ENCODE results near the gene ARHGAP18. TPM values are rescaled to one million over a fixed set of nuclear protein-coding genes. Genes with fewer than 3 reads are reported as not detected.

ARHGAP18 gene
- total and polyA plus RNA-seq, 2 experiments from 2014 or later, result 4.3 to 5.0 TPM

DNA sequence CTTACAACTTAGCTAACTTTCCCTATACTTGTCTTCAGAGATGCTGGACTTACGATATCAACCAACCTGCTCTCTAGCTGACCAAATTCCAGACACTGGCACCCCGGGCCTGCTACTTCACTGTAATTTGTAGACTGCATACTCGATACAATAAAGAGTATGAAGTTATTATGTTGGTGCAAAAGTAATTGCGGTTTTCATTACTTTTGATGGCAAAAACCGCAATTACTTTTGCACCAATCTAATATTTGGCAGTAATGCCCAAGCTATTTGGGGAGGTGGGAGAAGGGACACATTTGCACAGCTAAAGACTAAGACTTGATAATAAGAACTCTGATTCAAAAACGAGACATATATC lies 34.9 kb upstream of the ARHGAP18 start:
- Mint-ChIP-seq H3K27ac (no peak overlapping the region), H3K9me3 (no peaks in the 10 kb centered on the region), H3K4me3 (no peak overlapping the region), H3K27me3 (ENCODE audit: insufficient read depth, low read depth, poor library complexity) (no peaks in the 10 kb centered on the region), H3K36me3 (ENCODE audit: low read depth) (no peaks in the 10 kb centered on the region), H3K4me1 (peaks cover 13% of the 10 kb centered on the region)
- no peaks in the 10 kb centered on the region for H3K9me2 ChIP-seq (ENCODE audit: insufficient read depth)
- H3K36me3 ChIP-seq (ENCODE audit: insufficient read depth), result no peaks in the 10 kb centered on the region
- no peaks in the 10 kb centered on the region for H3K4me1 ChIP-seq (ENCODE audit: insufficient read depth)
- H3K79me2 ChIP-seq (replicated peaks; ENCODE audit: insufficient read depth), result no peaks in the 10 kb centered on the region
- H3K4me3 ChIP-seq, result no peak overlapping the region
- no peak overlapping the region for H3K27ac ChIP-seq (ENCODE audit: low read depth)
- H2AFZ ChIP-seq, result peak overlapping the region; percentile 57; the same call in 1 of the 2 replicates
- H4K20me1 ChIP-seq (replicated peaks; ENCODE audit: insufficient read depth), result no peaks in the 10 kb centered on the region
- no peaks in the 10 kb centered on the region for H3F3A ChIP-seq (replicated peaks; ENCODE audit: low read depth)
- no peak for ATAC-seq
- no peak for DNase-seq (ENCODE audit: low spot score)
- H3K4me2 ChIP-seq, result no peak overlapping the region
- H3K27me3 ChIP-seq (ENCODE audit: insufficient read depth), result no peaks in the 10 kb centered on the region
- TF ChIP-seq, protein P1, sequence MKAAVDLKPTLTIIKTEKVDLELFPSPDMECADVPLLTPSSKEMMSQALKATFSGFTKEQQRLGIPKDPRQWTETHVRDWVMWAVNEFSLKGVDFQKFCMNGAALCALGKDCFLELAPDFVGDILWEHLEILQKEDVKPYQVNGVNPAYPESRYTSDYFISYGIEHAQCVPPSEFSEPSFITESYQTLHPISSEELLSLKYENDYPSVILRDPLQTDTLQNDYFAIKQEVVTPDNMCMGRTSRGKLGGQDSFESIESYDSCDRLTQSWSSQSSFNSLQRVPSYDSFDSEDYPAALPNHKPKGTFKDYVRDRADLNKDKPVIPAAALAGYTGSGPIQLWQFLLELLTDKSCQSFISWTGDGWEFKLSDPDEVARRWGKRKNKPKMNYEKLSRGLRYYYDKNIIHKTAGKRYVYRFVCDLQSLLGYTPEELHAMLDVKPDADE (IDR thresholded peaks at IDR 0.05), result no peak
- no peak for TF ChIP-seq EZH2phosphoT487 (IDR thresholded peaks at IDR 0.05; ENCODE audit: unreplicated experiment)
- no peak for TF ChIP-seq CREB1 (CRISPR knock-in tag; IDR thresholded peaks at IDR 0.05; ENCODE audit: low read depth)
- TF ChIP-seq ZNF114 (CRISPR knock-in tag; IDR thresholded peaks at IDR 0.05), result no peak
- no peak for TF ChIP-seq ZNF331 (CRISPR knock-in tag; IDR thresholded peaks at IDR 0.05; ENCODE audit: low read depth)
- no peak for TF ChIP-seq STAT1 (IDR thresholded peaks at IDR 0.05; ENCODE audit: unreplicated experiment)
- TF ChIP-seq, protein P2, sequence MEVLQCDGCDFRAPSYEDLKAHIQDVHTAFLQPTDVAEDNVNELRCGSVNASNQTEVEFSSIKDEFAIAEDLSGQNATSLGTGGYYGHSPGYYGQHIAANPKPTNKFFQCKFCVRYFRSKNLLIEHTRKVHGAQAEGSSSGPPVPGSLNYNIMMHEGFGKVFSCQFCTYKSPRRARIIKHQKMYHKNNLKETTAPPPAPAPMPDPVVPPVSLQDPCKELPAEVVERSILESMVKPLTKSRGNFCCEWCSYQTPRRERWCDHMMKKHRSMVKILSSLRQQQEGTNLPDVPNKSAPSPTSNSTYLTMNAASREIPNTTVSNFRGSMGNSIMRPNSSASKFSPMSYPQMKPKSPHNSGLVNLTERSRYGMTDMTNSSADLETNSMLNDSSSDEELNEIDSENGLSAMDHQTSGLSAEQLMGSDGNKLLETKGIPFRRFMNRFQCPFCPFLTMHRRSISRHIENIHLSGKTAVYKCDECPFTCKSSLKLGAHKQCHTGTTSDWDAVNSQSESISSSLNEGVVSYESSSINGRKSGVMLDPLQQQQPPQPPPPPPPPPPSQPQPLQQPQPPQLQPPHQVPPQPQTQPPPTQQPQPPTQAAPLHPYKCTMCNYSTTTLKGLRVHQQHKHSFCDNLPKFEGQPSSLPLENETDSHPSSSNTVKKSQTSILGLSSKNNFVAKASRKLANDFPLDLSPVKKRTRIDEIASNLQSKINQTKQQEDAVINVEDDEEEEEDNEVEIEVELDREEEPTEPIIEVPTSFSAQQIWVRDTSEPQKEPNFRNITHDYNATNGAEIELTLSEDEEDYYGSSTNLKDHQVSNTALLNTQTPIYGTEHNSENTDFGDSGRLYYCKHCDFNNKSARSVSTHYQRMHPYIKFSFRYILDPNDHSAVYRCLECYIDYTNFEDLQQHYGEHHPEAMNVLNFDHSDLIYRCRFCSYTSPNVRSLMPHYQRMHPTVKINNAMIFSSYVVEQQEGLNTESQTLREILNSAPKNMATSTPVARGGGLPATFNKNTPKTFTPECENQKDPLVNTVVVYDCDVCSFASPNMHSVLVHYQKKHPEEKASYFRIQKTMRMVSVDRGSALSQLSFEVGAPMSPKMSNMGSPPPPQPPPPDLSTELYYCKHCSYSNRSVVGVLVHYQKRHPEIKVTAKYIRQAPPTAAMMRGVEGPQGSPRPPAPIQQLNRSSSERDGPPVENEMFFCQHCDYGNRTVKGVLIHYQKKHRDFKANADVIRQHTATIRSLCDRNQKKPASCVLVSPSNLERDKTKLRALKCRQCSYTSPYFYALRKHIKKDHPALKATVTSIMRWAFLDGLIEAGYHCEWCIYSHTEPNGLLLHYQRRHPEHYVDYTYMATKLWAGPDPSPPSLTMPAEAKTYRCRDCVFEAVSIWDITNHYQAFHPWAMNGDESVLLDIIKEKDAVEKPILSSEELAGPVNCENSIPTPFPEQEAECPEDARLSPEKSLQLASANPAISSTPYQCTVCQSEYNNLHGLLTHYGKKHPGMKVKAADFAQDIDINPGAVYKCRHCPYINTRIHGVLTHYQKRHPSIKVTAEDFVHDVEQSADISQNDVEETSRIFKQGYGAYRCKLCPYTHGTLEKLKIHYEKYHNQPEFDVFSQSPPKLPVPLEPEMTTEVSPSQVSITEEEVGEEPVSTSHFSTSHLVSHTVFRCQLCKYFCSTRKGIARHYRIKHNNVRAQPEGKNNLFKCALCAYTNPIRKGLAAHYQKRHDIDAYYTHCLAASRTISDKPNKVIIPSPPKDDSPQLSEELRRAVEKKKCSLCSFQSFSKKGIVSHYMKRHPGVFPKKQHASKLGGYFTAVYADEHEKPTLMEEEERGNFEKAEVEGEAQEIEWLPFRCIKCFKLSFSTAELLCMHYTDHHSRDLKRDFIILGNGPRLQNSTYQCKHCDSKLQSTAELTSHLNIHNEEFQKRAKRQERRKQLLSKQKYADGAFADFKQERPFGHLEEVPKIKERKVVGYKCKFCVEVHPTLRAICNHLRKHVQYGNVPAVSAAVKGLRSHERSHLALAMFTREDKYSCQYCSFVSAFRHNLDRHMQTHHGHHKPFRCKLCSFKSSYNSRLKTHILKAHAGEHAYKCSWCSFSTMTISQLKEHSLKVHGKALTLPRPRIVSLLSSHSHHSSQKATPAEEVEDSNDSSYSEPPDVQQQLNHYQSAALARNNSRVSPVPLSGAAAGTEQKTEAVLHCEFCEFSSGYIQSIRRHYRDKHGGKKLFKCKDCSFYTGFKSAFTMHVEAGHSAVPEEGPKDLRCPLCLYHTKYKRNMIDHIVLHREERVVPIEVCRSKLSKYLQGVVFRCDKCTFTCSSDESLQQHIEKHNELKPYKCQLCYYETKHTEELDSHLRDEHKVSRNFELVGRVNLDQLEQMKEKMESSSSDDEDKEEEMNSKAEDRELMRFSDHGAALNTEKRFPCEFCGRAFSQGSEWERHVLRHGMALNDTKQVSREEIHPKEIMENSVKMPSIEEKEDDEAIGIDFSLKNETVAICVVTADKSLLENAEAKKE (CRISPR knock-in tag; IDR thresholded peaks at IDR 0.05), result no peak
- TF ChIP-seq EZH2 (IDR thresholded peaks at IDR 0.05; ENCODE audit: low read depth, unreplicated experiment), result no peak
- TF ChIP-seq JUNB (IDR thresholded peaks at IDR 0.05; ENCODE audit: unreplicated experiment), result no peak
- no peak for TF ChIP-seq NANOG (IDR thresholded peaks at IDR 0.05; ENCODE audit: borderline replicate concordance)
- TF ChIP-seq, protein P3, sequence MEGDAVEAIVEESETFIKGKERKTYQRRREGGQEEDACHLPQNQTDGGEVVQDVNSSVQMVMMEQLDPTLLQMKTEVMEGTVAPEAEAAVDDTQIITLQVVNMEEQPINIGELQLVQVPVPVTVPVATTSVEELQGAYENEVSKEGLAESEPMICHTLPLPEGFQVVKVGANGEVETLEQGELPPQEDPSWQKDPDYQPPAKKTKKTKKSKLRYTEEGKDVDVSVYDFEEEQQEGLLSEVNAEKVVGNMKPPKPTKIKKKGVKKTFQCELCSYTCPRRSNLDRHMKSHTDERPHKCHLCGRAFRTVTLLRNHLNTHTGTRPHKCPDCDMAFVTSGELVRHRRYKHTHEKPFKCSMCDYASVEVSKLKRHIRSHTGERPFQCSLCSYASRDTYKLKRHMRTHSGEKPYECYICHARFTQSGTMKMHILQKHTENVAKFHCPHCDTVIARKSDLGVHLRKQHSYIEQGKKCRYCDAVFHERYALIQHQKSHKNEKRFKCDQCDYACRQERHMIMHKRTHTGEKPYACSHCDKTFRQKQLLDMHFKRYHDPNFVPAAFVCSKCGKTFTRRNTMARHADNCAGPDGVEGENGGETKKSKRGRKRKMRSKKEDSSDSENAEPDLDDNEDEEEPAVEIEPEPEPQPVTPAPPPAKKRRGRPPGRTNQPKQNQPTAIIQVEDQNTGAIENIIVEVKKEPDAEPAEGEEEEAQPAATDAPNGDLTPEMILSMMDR (conservative IDR thresholded peaks at IDR 0.05; ENCODE audit: low read depth in 2 of 2), result no peak
- TF ChIP-seq POLR2AphosphoS5 (IDR thresholded peaks at IDR 0.05; ENCODE audit: low read depth), result no peak
- TF ChIP-seq, protein P4, sequence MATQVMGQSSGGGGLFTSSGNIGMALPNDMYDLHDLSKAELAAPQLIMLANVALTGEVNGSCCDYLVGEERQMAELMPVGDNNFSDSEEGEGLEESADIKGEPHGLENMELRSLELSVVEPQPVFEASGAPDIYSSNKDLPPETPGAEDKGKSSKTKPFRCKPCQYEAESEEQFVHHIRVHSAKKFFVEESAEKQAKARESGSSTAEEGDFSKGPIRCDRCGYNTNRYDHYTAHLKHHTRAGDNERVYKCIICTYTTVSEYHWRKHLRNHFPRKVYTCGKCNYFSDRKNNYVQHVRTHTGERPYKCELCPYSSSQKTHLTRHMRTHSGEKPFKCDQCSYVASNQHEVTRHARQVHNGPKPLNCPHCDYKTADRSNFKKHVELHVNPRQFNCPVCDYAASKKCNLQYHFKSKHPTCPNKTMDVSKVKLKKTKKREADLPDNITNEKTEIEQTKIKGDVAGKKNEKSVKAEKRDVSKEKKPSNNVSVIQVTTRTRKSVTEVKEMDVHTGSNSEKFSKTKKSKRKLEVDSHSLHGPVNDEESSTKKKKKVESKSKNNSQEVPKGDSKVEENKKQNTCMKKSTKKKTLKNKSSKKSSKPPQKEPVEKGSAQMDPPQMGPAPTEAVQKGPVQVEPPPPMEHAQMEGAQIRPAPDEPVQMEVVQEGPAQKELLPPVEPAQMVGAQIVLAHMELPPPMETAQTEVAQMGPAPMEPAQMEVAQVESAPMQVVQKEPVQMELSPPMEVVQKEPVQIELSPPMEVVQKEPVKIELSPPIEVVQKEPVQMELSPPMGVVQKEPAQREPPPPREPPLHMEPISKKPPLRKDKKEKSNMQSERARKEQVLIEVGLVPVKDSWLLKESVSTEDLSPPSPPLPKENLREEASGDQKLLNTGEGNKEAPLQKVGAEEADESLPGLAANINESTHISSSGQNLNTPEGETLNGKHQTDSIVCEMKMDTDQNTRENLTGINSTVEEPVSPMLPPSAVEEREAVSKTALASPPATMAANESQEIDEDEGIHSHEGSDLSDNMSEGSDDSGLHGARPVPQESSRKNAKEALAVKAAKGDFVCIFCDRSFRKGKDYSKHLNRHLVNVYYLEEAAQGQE (IDR thresholded peaks at IDR 0.05; ENCODE audit: unreplicated experiment), result no peak
